CD4-positive, CD25-positive, alpha-beta regulatory T cell (primary cell): Measurements from ENCODE around the gene GDPD5. TPM values are rescaled to one million over a fixed set of nuclear protein-coding genes. Genes with fewer than 3 reads are reported as not detected.

ENCODE experiments used
- ATAC-seq, 2 donors: fragments of 150-1000 bp; cut with Tn5 transposase; one replicate each; pipeline ENCODE4 v1.10.0; 2021; ENCODE audit warnings: low read depth in 2 of 2, moderate number of reproducible peaks in 2 of 2, moderate library complexity in 1 of 2
- DNase-seq, 3 donors: peaks; one replicate each; pipeline versions ENCODE4 v3.0.0 to v3.0.0-alpha.2; 2012 to 2022; ENCODE audit warnings: mixed read lengths in 1 of 3
- H3K27ac ChIP-seq: one replicate; pipeline ENCODE4 v1.7.0; 2013; ENCODE audit warnings: mild to moderate bottlenecking, low read length; ENCODE audit not compliant: insufficient read depth, poor library complexity, severe bottlenecking
- H3K27me3 ChIP-seq: one replicate; pipeline ENCODE4 v1.7.0; 2013; ENCODE audit warnings: low read length; ENCODE audit not compliant: control insufficient read depth, insufficient read depth
- H3K36me3 ChIP-seq: one replicate; pipeline ENCODE4 v1.7.0; 2013; ENCODE audit warnings: mild to moderate bottlenecking, low read length, moderate library complexity; ENCODE audit not compliant: control insufficient read depth, insufficient read depth
- H3K4me1 ChIP-seq: 2 replicates; pipeline ENCODE4 v1.7.0; 2013; ENCODE audit warnings: mild to moderate bottlenecking, low read length; ENCODE audit not compliant: insufficient read depth, control insufficient read depth, poor library complexity, severe bottlenecking
- H3K4me3 ChIP-seq: one replicate; pipeline ENCODE4 v1.7.0; 2013; ENCODE audit warnings: low read depth, mild to moderate bottlenecking, low read length, moderate library complexity
- H3K9me3 ChIP-seq, 2 experiments: 1 replicate in 1 of 2; 2 replicates in 1 of 2; pipeline ENCODE4 v1.7.0; 2013; ENCODE audit warnings: low read length in 2 of 2, mild to moderate bottlenecking in 1 of 2, moderate library complexity in 1 of 2; ENCODE audit not compliant: control insufficient read depth in 2 of 2
- H3K27ac Mint-ChIP-seq, 3 donors: one replicate each; pipeline ENCODE4 v1.8.0; 2020 to 2022; ENCODE audit warnings: mild to moderate bottlenecking in 3 of 3, mixed read lengths in 3 of 3, moderate library complexity in 2 of 3
- H3K27me3 Mint-ChIP-seq: one replicate; pipeline ENCODE4 v1.8.0; 2022; ENCODE audit warnings: mild to moderate bottlenecking, mixed read lengths
- H3K36me3 Mint-ChIP-seq: one replicate; pipeline ENCODE4 v1.8.0; 2020; ENCODE audit warnings: mixed read lengths
- H3K4me1 Mint-ChIP-seq, 4 donors: one replicate each; pipeline ENCODE4 v1.8.0; 2020 to 2022; ENCODE audit warnings: mixed read lengths in 4 of 4, mild to moderate bottlenecking in 1 of 4
- H3K4me3 Mint-ChIP-seq, 4 donors: one replicate each; pipeline ENCODE4 v1.8.0; 2020 to 2022; ENCODE audit warnings: mild to moderate bottlenecking in 4 of 4, mixed read lengths in 4 of 4, moderate library complexity in 3 of 4
- H3K9me3 Mint-ChIP-seq, 7 donors: one replicate each; pipeline ENCODE4 v1.8.0; 2020 to 2022; ENCODE audit warnings: mixed read lengths in 7 of 7, mild to moderate bottlenecking in 3 of 7, moderate library complexity in 2 of 7
- polyA plus RNA-seq, 4 donors: library from polyadenylated mRNA; unstranded; fragments of 300-500 nt; fragmentation: Illumina TruSeq; gene quantifications; one replicate each; pipeline ENCODE4 v1.2.3, GENCODE V29; 2021
- total RNA-seq: library from RNA; stranded (reverse); gene quantifications from one replicate; pipeline ENCODE4 v1.2.3, GENCODE V29; 2022

GDPD5 gene
- total and polyA plus RNA-seq, 5 donors from 2014 or later, result 8.0 to 170 (median 21.5) TPM

DNA sequence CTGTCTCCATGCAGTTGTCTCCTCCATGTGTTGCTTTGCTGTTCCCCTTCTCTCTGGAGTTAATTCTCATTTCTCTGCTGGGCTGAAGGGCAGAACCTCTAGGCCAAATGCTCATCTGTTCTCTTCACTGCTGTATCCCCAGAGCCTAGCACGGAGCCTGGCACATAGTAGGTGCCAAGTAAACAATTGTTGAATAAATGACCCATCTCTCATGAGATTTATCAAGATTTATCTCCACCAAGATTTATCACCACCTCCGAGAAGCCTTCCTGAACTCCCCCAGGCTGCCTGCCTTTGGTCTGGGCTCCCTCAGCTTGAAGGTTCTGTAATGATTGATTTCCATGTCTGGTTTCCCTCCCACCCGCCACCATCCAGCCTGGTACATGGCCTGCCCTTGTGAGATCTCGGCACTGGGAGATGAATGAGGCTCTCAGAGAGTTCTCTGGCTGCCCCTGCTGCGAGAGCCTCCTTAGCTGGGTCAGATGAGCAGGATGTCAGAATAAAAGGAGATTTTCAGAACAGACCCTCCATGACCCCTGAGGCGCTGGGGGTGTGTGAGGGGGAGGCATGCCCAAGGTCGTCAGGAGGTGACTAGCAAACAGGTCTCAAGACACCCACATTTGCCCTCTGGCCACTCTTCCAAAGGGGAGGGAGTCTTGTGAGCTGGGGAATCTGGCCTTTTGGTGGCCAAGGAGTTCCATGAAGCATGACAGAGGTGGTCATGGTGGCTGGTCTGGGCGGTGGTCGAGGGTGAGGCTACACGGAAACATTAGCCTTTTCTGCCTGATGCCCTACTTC lies 2.4 kb upstream of the GDPD5 start:
- Mint-ChIP-seq H3K4me3 (peak overlapping the region; percentile 61 to 87 (median 85)), H3K4me1 (peaks cover 10 to 55% (median 36%) of the 10 kb centered on the region in 4 donors), H3K9me3 (peaks cover 0 to 2% (median 0%) of the 10 kb centered on the region in 7 donors), H3K27ac (peak overlapping the region; percentile 22 to 62 (median 48)), H3K36me3 (no peaks in the 10 kb centered on the region), H3K27me3 (no peaks in the 10 kb centered on the region)
- Histone ChIP-seq H3K4me3 (no peak overlapping the region), H3K27ac (no peak overlapping the region), H3K27me3 (no peaks in the 10 kb centered on the region), H3K36me3 (no peaks in the 10 kb centered on the region), H3K4me1 (peaks cover 36% of the 10 kb centered on the region), H3K9me3 (no peaks in the 10 kb centered on the region)
- DNase-seq, result no peak
- ATAC-seq, result no peak

DNA sequence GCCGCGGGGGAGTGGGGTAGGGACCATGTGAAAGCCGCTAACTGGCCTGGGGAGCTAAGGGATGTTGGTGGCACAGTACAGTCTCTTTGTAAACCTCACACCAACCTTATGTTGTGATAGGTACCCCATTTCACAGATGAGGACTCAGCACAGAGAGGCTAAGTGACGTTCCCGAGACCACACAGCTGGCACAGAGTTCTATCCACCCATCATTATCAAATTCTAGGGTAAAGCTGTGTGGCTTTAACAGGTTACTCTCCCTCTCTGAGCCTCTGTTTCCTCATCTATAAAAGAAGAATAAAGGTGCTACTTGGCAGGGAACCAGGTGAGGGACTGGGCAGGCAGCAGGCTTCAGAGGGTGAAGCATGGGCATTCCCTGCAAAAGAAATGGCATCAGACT lies 1.4 kb upstream of the GDPD5 start:
- Histone ChIP-seq H3K36me3 (no peaks in the 10 kb centered on the region), H3K9me3 (no peaks in the 10 kb centered on the region), H3K4me1 (peaks cover 43% of the 10 kb centered on the region), H3K27ac (no peak overlapping the region), H3K27me3 (no peaks in the 10 kb centered on the region), H3K4me3 (no peak overlapping the region)
- H3K9me3 Mint-ChIP-seq, result peaks cover 0 to 2% (median 0%) of the 10 kb centered on the region in 7 donors
- H3K27me3 Mint-ChIP-seq, result no peaks in the 10 kb centered on the region
- peaks cover 7 to 61% (median 36%) of the 10 kb centered on the region in 4 donors for H3K4me1 Mint-ChIP-seq
- ATAC-seq (no peak), DNase-seq (no peak)
- H3K27ac Mint-ChIP-seq, result peak overlapping the region; percentile 32 to 83 (median 48)
- H3K36me3 Mint-ChIP-seq, result no peaks in the 10 kb centered on the region
- H3K4me3 Mint-ChIP-seq, result peak overlapping the region; percentile 84 to 91 (median 86)

DNA sequence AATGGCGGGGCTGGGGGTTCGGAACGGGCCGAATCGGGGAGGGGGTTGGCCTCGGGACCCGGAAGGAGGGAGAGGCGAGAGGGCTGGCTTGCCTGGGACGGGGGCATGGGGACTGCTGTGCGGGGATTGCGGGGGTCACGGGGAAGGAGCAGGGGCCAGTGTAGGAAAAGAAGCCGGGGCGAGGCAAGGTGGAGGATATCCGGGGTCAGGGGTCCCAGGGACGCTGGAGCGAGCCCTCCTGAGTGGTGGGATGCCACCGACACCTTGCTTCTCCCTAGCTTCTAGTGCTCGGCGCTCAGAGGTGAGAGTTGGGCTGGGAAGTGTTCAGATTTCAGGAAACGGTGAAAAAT lies 426 bp upstream of the GDPD5 start:
- Histone ChIP-seq H3K36me3 (no peaks in the 10 kb centered on the region), H3K4me1 (peaks cover 39% of the 10 kb centered on the region), H3K9me3 (no peaks in the 10 kb centered on the region), H3K4me3 (peak overlapping the region; percentile 62), H3K27me3 (no peaks in the 10 kb centered on the region), H3K27ac (peak overlapping the region; percentile 61)
- peaks cover 11 to 61% (median 33%) of the 10 kb centered on the region in 4 donors for H3K4me1 Mint-ChIP-seq
- DNase-seq (no peak), ATAC-seq (no peak)
- no peaks in the 10 kb centered on the region for H3K36me3 Mint-ChIP-seq
- peaks cover 0 to 2% (median 0%) of the 10 kb centered on the region in 7 donors for H3K9me3 Mint-ChIP-seq
- peak overlapping the region; percentile 32 to 81 (median 63) for H3K27ac Mint-ChIP-seq
- peak overlapping the region; percentile 84 to 87 (median 86) for H3K4me3 Mint-ChIP-seq
- no peaks in the 10 kb centered on the region for H3K27me3 Mint-ChIP-seq

DNA sequence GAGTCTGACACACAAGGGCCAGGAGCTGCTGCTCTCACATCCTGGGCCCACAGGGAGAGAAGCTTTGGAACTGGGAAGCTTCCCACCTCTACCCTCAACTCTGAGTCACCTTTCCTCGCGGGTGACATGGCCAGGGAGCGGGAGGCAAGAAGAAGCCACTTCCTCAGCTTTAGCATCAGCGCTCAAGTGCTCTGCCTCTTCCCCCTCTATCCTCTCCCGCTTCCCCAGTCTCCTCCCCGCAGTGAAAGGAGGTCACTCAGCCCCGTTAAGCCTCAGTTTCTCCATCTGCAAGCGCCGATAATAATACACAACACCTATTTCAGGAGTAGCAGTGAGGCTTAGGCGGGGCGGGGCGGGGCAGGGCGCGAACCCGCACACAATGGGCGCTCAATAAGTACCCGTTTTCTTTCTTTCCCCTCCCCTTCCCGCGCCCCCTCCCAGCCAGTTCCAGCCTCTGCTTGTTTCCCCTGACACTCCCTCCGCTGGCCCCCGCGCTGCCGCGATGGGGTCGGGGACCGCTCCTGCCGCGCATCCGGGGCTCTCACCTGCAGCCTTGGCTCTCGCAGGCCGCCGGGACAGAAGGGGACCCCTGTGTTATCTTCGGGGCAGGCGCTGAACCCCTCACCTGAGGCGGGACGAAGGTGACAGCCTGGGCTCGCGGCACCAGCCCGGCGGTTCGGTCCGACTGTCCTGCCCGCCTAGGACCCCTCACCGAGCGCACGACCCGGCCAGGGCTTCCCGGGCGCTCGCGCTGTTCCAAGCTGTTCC lies 892 bp downstream of the GDPD5 start:
- no peaks in the 10 kb centered on the region for H3K27me3 ChIP-seq
- peaks cover 39% of the 10 kb centered on the region for H3K4me1 ChIP-seq
- no peaks in the 10 kb centered on the region for H3K9me3 ChIP-seq
- peak overlapping the region; percentile 41 for H3K27ac ChIP-seq
- Mint-ChIP-seq H3K9me3 (peaks cover 0 to 2% (median 0%) of the 10 kb centered on the region in 7 donors), H3K27ac (peak overlapping the region; percentile 80 to 89 (median 85)), H3K27me3 (no peaks in the 10 kb centered on the region), H3K4me3 (peak overlapping the region; percentile 92 to 99 (median 94)), H3K36me3 (no peaks in the 10 kb centered on the region), H3K4me1 (peaks cover 11 to 57% (median 34%) of the 10 kb centered on the region in 4 donors)
- H3K4me3 ChIP-seq, result peak overlapping the region; percentile 76
- DNase-seq (peak; percentile 41 to 48 (median 43)), ATAC-seq (no peak)
- no peaks in the 10 kb centered on the region for H3K36me3 ChIP-seq

DNA sequence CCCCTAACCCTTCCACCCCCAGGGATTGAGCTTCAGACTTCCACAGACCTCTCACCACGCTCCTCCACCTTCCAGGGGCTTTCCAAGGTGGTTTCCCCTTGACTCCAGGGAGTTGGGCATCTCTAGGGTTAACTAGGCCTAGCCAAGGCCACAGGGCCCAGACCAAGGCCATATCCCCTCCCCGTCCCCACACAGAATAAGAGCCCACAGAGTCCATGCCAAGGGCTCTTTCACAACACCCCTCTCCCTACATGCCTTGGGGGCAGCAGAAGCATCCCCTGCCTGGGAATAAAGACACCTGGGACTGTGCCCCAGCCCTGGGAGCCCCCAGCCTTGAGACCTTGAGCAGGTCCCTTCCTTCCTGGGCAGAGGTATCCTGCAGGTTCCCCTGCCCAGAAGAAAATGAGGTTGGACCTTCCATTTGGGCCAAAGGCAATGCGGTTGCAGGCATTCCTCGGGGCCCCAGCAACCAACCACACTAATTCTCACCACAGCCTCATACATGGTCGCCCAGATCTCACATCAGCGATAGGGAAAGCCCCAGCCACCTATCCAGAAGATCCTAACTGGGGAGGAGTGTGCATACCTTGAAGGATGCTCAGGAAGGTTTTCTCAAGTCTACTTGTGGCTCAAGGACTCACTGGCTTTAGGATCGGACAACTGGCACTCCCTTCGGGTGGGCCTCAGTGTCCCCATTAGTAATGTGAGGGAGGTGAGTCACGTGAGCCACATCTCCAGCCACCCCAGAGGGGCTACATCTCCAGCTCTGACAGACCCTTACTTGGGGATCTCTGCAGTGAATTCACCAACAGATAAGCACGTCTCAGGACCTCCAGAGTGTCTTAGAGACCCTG lies 1.7 kb downstream of the GDPD5 start:
- Mint-ChIP-seq H3K27ac (peak overlapping the region; percentile 80 to 89 (median 85)), H3K4me1 (peaks cover 11 to 63% (median 37%) of the 10 kb centered on the region in 4 donors), H3K9me3 (peaks cover 0 to 2% (median 0%) of the 10 kb centered on the region in 7 donors), H3K27me3 (no peaks in the 10 kb centered on the region), H3K36me3 (no peaks in the 10 kb centered on the region), H3K4me3 (peak overlapping the region; percentile 92 to 99 (median 94))
- Histone ChIP-seq H3K27me3 (no peaks in the 10 kb centered on the region), H3K36me3 (no peaks in the 10 kb centered on the region), H3K27ac (peak overlapping the region; percentile 34), H3K4me1 (peaks cover 39% of the 10 kb centered on the region), H3K4me3 (peak overlapping the region; percentile 76), H3K9me3 (no peaks in the 10 kb centered on the region)
- DNase-seq, result no peak
- no peak for ATAC-seq

DNA sequence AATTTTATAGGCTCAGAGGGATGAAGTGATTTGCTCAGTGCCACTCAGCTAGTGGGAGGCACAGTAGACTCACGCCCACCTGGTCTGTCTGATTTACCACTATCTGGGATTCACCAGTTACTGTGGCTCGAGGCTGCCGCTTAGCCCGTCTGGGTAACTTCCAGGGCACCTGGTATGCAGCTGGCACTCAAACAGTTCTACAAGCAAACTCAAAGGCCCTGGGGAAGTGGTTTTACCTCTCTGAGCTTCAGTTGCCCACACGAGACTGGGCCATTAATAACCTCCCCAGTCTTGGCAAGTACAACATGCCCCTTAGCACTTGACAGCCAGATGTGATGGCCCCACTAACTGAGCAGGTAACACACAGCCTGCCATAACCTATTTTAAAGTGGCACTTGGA lies 2.6 kb downstream of the GDPD5 start:
- Mint-ChIP-seq H3K4me1 (peaks cover 11 to 63% (median 40%) of the 10 kb centered on the region in 4 donors), H3K9me3 (peaks cover 0 to 2% (median 0%) of the 10 kb centered on the region in 7 donors), H3K36me3 (no peaks in the 10 kb centered on the region), H3K27ac (peak overlapping the region; percentile 80 to 91 (median 85)), H3K27me3 (no peaks in the 10 kb centered on the region), H3K4me3 (peak overlapping the region; percentile 92 to 99 (median 94))
- Histone ChIP-seq H3K4me3 (peak overlapping the region; percentile 76), H3K4me1 (peaks cover 42% of the 10 kb centered on the region), H3K9me3 (no peaks in the 10 kb centered on the region), H3K27ac (peak overlapping the region; percentile 34), H3K27me3 (no peaks in the 10 kb centered on the region), H3K36me3 (no peaks in the 10 kb centered on the region)
- ATAC-seq (no peak), DNase-seq (no peak)
